Bone marrow (tissue), 2 donors: ENCODE data around the gene OGFOD2.
"Not testable (repeated sequence)": the region's sequence is repeated elsewhere in the genome, so short reads cannot be mapped to it uniquely, and the experiment has no call there.

Experiments used
- DNase-seq, 2 donors: peaks; one replicate each; lab custom pipeline; 2025; lab: John Stamatoyannopoulos, UW

Gene OGFOD2

DNA sequence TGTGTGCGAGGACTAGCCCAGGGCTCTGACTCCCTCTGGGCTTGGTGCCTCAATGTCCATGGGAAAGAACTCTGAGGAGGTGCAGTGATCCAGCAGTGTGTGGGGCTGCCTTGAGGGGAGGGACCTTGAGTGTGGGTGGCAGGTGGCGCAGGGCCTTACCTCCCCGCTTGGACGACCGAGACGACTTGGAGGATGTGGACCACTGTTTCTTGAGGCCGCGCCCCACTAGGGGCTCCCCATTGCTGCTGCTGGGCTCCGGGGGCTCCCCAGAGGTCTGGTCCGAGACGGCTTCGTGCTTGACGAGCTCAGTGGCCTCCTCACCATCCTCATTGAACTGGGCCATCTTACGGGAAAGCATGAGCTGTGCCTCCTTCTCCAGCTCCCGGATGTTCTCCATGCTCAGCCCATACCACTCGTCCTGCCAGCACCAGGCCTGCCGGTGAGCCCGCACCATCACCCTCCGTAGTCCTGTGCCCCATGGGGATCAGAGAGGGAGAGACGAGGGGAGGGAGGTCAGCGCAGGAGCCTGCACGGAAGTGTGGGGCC lies 30.1 kb downstream of the OGFOD2 start:
- DNase-seq = no peak

DNA sequence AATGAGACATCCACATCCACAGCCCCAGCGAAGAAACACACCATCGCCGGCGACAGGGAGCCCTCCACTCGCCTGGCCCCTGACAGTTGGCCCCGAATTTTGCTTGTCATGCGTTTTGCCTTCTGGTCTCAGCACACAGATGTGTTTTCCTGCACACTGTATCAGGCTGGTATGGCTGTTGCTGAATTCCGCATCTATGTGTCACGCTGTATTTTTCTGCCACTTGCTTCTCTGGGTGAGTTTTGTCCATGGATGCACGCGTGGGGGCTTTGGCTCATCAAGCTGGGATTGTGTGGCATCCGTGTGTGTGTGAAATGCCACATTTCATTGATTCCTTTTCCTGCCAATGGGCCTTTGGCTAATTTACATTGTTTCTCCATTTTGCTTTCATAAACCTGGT lies 31.9 kb downstream of the OGFOD2 start:
- DNase-seq = no peak

DNA sequence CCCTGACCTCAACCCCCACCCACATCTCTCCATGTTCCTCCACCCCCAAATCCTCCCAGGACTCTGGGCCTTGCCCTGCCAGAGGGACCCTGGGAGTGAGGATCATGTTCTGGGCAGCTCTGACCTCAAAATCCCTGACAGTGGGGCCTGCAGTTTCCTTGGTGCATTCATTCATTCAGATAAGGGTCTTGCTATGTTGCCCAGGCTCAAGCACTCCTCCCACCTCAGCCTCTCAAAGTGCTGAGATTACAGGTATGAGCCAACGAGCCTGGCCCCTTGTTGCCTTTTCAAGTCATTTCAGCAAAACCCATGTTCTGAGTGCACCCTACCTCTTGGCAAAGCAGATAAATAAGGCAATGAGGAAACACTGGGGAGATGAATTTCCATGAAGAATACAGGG lies 35.1 kb downstream of the OGFOD2 start:
- DNase-seq = no peak

DNA sequence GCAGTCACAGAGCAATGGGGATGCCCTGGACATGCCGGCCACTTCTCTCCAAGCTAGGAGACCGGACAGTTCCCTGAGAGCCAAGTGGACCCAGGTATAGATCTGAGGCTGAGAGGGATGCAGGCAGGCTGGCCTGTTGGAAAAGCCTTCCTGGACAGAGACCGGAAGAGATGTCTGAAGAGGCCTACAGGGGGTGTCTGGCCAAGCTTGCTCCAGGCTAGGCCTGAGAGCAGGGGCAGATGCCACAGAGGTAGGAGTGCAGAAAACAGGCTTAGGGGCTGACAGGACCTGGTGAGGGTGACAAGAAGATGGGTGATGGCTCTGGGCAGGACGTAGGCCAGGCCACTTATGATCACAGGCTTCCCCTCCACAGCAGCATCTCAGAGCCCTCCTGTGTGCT lies 35.6 kb downstream of the OGFOD2 start:
- DNase-seq = no peak

DNA sequence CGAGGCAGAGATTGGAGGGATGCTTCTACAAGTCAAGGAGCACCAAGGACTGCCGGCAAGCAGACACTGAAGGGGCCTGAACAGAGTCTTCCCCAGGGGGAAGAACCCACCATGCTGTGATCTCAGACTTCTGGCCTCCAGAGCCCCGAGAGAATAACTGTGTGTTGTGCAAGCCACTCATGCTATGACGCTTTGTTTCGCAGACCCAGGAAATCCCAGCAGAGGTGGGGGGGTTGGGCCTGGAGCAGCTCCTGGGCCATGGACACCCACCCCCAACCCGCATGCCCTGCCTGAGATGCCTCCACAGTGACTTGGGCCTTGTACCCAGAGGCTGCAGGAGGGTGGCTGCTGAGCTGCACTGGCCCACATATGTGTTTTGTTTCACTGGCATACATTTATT lies 36.7 kb downstream of the OGFOD2 start:
- DNase-seq = no peak

DNA sequence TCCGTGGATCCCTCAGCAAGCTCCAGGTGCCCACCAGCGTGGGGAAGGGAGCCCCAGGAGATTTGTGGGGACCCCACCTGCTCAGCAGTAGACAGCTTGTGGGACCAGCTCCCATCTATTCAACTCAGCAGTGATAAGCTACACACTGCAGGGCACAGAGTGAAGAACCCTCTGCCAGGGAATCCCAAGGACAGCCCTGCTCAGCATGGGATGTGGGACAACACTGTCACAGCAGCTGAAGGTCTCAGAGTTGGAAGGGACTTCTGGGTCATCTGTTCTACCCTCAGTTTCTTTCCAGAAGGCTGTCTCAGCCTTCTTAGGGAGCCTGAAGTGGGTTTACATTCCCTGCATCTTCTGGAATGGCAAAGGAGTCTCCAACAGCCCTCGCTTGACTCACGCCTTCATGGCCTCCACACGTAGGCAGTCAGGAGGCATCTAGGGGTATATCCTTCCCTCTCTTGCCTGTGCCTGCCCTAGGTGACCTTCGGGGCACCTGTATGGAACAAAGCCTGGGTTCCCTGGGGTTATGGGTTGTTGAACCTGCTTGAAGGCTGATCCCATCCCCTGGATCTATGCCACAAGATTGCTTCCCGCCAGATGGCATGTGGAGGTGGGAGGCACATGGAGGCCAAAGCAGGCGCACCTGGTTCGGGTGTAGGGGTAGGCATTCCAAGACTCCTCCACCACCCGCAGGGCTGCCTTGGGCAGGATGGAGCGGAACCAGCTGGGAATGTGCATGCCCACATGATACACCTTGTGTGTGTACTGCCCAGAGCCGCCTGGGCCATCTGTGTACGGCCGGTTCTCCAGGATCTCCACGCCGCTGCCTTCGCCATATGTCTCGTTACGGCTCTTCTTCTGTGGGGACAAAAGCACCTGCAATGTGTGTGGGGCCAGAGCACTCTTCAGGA lies 38.4 kb downstream of the OGFOD2 start:
- no peak for DNase-seq

DNA sequence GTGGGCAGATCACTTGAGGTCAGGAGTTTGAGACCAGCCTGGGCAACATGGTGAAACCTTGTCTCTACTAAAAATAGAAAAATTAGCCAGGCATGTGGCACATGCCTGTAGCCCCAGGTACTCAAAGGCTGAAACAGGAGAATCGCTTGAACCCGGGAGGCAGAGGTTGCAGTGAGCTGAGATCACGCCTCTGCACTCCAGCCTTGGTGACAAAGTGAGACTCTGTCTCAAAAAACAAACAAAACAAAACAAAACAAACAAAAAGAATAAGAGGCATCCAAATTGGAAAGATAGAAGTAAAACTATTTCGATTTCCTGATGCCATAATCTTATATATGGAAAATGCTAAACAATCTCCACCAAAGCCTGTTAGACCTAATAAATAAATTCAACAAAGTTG lies 39.4 kb downstream of the OGFOD2 start:
- not testable (repeated sequence) for DNase-seq

DNA sequence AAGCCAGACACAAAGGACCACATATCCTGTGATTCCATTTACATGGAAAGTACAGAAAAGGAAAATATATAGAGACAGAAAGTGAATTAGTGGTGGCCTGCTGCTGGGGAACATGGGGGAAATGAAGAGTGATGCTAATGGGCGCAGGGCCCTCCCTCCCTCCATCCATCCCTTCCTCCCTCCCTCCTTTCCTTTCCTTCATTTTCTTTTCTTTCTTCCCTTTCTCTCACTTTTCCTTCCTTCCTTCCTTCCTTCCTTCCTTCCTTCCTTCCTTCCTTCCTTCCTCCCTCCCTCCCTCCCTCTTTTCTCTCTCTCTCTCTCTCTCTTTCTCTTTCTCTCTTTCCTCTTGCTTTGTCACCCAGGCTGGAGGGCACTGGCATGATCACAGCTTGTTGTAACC lies 42.7 kb downstream of the OGFOD2 start:
- no peak for DNase-seq

DNA sequence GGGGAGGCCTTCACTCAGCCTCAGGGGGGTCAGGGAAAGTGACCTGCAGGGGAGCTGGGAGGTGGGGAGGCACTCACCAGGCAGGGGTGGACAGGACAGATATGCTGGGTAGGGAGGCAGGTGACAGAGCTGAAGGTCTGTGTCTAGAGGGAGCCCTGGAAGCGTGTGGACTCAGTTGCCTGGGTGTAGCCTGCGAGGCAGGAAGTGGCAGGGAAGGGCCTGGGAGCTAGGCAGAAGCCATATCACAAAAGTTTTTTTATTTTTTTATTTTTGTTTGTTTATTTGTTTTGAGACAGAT lies 44.7 kb downstream of the OGFOD2 start:
- no peak for DNase-seq

DNA sequence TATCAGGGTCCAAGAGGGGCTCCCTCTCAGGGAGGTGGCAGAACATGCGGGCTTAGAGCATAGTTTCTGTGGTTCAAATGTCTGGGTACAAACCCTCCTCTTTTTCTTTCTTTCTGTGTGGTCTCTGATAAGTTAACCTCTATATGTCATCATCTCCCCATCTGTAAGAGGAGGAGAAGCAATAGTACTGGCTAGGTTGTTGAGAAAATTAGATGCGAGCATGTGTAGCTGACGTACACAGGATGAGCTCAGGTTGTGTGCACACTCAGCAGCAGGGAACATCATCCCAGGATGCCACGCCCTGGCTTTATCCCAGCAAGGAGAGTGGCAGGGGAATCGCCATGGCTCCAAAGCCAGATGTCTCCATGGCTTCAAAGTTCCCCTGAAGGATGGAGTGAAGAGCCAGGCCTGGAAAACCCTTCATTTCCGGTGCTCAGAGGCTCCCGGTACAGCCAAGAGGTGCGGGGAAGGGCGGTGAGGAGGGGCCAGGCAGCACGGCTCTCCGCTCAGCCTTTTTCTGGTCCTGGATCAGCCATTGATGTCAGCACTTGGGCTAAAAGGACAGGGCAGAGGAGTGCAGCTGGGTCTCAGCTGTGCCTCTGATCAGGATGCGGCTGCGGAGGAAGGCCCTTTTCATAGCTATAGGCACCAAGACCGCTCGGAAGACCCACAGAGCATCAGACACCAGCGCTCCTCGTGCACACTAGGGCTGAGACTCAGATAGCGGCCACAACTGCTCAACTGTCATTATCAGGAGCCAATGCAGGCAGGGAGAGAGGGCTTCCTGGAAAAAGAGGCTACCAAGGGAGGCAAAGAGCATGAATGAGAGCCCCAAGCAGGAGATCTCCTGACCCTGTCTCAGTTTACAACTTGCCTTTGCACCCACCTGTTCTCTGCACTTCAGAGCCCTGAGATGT lies 46.9 kb downstream of the OGFOD2 start:
- DNase-seq = no peak

DNA sequence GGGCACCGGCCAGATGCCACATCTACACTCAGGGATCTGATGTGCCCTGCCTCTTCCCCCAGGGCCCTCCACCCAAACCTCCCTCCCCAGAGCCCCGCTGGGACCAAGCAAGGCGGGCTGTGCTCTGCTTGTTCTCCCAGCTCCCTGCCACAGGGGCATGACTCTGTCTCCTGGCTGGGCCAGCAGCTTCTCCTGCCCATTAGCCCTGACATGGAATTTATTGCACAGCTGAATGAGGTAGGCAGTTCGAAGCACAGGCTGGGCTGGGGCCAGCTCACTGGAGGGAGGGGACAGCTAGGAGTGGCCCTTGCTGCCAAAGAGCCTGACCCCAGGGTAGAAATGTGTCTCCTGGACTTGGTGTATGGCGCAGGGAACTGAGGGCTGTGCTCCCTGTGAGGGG lies 47.8 kb downstream of the OGFOD2 start:
- no peak for DNase-seq

DNA sequence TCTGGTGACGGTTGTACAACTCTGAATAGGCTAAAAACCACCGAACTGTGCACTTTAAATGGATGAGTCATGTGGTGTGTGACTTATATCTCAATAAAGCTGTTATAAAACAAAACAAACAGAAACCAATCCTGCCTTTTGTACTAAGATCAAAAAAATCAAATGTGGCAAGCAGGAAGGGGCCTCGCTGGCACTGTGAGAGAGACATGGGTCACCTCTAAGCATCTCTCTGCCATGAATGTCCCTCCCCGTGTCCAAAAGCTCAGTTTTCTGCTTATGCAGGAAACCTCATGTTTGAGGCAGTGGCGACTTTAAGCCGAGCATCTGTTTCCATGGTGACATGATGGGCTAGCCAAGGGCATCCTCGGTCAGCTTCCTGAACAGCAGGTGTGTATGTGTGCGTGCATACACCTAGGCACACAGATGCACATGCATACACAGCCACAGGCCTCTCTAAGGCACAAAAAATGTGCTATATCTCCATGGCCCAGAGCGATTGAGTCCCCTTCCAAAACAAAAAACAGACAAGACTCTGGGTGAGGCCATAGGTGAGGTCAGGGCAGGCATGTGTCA lies 49.9 kb downstream of the OGFOD2 start:
- DNase-seq = no peak

DNA sequence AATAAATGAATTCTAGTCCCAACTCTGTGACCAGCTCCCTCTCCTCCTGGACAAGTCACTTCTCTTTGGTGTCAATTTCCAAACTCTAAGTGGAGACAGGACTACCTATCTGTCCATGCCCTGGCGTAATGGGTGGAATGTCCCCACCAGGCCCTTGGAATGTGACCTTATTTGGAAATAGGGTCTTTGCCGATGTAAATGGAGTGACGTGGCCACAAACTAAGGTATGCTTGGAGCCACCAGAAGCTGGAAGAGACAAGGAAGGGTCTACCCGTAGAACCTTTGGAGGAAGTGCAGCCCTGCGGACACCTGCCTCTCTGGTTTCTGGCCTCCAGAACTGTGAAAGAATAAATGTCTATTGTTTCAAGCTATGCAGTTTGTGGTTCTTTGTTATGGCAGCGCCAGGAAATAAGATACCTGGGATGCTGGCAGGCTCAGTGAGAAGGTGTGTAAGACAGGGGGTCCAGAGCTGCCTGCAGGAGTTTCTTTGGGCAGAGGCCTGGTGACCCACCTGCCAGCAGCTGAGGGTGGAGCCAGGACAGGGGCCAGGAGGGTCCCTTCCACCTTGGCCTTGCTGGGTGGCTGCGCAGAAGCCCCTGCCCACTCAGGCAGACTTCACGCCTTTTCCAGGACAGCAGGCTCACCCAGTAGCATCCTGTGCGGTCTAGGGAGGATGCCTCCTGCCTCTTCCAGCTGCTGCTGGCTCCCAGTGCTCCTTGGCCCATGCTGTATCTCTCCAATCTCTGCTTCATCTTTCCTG lies 51.2 kb downstream of the OGFOD2 start:
- no peak for DNase-seq

DNA sequence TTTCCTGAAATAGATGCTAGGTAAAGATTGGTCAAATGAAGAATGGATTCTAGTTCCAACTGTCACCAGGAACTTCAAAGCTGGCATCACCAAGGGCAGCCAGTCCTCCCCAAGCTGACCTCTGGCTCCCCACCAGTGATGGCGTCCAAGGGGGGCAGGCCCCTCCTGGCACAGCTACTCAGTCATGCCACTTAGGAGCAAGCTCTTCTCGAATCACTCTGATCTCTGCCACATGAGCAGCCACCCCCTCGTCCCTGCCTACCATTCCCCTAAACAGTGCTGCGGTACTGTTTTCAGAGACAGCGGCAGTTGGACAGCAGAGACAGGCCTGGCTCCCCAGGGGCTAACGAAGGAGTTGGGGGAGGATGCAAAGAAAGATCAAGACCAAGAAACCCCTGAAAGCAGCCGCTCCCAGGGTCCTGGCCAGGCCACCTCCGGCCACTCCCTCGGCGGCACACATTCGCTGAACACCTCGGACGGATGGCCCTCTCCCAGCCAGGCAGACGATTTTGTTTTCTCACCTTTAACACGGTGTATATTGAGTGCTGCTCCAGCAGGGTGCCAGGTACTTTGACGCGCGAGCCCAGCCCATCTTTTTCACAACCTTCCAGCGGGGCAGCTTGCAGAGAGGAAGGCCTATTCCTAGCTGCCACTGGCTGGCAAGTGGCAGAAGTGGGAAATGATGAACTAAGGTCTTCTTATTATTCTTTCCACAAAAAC lies 52.8 kb downstream of the OGFOD2 start:
- no peak for DNase-seq

DNA sequence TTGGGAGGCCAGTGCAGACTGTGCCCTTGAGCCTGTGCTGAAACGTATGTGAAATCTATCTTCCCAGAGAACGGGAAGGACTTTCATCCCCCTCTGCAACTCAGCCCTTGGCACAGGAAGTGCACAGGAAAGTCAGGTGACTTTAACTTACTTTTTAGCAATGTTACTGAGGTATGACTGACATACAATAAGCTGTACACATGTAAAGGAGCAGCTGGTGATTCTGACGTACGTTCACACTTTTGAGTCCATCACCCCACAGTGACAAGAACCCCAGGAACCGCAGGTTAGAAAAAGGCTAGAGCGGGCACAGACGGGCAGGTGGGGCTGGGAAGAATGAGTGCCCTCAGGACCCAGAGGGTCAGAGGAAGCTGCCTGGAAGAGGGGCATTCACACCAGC lies 53.4 kb downstream of the OGFOD2 start:
- DNase-seq = no peak

DNA sequence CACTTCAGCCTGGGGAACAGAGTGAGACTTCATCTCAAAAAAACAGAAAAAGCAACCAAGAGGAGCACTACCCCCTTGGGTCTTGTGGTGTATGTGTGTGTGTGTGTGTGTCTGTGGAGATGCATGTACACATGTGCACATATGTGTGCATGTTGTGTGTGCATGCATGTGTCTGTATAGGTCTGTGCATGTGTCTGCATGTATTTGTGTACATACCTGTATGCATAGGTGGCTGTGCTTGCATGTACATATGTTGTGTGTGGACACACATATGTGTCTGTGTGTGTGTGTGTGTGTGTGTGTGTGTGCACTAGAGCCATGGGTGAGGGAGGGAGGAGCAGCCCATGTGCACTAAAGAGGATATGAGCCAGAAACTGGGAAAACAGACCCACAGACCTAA lies 54.5 kb downstream of the OGFOD2 start:
- no peak for DNase-seq
